Muscle layer of duodenum (tissue), 2 donors: ENCODE results near the gene SLIT1.

Experiments
- H3K27ac ChIP-seq: one replicate; pipeline ENCODE4 v1.7.0; 2013; ENCODE audit warnings: mild to moderate bottlenecking, low read length
- H3K27me3 ChIP-seq: one replicate; pipeline ENCODE4 v1.7.0; 2013; ENCODE audit warnings: low read depth, mild to moderate bottlenecking, control low read depth, low read length
- H3K36me3 ChIP-seq, 2 donors: one replicate each; pipeline ENCODE4 v1.7.0; 2013; ENCODE audit warnings: low read length in 2 of 2, control low read depth in 1 of 2, mild to moderate bottlenecking in 1 of 2; ENCODE audit not compliant: insufficient read depth in 2 of 2, control insufficient read depth in 1 of 2
- H3K4me1 ChIP-seq, 2 donors: one replicate each; pipeline ENCODE4 v1.7.0; 2013; ENCODE audit warnings: low read length in 2 of 2, mild to moderate bottlenecking in 2 of 2, control low read depth in 1 of 2, moderate library complexity in 1 of 2; ENCODE audit not compliant: insufficient read depth in 2 of 2, control insufficient read depth in 1 of 2
- H3K4me3 ChIP-seq, 2 donors: one replicate each; pipeline ENCODE4 v1.7.0; 2013; ENCODE audit warnings: low read length in 2 of 2, low read depth in 1 of 2, mild to moderate bottlenecking in 1 of 2
- H3K9me3 ChIP-seq, 2 donors: one replicate each; pipeline ENCODE4 v1.7.0; 2013; ENCODE audit warnings: low read length in 2 of 2, control low read depth in 1 of 2, mild to moderate bottlenecking in 1 of 2; ENCODE audit not compliant: control insufficient read depth in 1 of 2
- donor health status: healthy.

SLIT1 gene

DNA sequence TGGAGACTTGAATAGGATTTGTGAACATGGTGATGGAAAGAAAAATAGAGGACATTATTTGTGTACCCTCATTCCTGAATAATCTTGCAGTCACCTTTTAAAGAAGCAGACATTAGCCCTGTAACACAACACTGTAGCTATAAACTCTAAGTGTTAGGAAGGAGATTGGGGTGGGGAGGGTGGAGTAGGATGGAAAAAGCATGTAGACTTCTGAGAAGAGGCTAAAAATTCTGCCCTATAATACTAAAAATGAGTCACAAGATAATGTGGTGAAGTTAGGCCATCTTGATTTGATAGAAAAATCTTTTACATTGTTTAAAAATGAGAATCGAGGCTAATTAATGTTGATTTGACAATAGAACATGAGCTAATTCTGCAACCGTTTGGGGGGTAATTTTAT is 224.9 kb downstream of the SLIT1 start:
- Histone ChIP-seq H3K27ac (no peak overlapping the region), H3K4me3 (no peak overlapping the region), H3K27me3 (no peaks in the 10 kb centered on the region), H3K9me3 (no peaks in the 10 kb centered on the region), H3K4me1 (no peaks in the 10 kb centered on the region), H3K36me3 (peaks cover 1 to 2% of the 10 kb centered on the region in 2 donors)

DNA sequence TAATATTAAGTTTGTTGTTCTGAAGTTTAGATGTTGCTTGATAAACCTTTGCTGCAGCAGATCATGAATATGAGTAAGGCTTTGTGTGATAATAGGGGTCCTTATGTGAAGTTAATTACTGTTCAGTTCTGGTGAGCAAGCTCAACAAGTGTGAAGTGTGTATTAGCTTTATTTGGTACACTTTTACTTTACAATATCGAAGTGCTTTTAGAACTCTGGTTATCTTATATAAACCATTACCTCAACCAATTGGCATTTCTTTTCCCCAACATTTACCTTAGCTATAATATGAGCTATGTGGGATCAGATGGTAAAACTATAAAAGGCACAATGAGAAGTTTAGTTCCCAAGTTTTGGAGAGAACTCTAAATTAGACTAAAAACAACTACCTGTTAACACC is 226.0 kb downstream of the SLIT1 start:
- H3K27me3 ChIP-seq: no peaks in the 10 kb centered on the region
- no peak overlapping the region for H3K4me3 ChIP-seq
- no peak overlapping the region for H3K27ac ChIP-seq
- no peaks in the 10 kb centered on the region for H3K4me1 ChIP-seq
- no peaks in the 10 kb centered on the region for H3K9me3 ChIP-seq
- peaks cover 10 to 13% of the 10 kb centered on the region in 2 donors for H3K36me3 ChIP-seq

DNA sequence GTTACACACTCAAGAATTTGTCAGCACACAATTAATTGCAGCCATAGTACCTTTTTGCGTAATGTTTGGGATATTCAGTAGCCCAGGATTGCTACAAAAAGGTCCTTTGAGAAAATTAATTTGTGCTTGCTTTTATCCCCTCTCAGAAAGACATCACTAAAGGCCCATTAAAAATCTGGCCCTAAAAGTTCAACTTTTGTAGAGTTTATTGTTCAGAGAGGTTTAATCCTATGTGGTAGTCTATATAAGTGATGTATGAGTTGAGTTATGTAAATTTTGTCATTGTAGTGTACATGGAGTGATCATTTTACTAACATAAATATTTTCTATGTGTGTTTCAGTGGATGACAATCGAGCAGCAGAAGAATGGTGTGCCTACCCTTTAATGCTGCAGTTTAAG is 227.7 kb downstream of the SLIT1 start:
- Histone ChIP-seq H3K36me3 (peaks cover 10 to 19% of the 10 kb centered on the region in 2 donors), H3K4me1 (no peaks in the 10 kb centered on the region), H3K27me3 (no peaks in the 10 kb centered on the region), H3K4me3 (no peak overlapping the region), H3K9me3 (no peaks in the 10 kb centered on the region), H3K27ac (no peak overlapping the region)

DNA sequence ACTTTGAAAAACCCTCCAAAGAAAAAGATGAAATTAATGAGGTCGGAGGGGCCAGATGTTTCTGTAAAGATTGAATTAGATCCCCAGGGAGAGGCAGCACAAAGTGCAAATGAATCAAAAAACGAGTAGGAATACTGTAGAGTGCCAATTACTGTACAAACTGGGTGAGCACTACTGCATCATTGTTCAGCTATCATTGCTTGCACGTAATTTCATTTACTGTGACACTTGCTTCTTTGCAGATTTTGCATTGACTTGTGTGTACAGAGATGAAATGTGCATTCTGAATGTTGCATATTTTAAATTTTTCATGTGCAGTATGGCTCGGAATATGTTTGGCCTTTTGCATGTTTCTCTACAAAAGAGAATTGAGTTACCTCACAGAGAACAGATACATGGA is 230.0 kb downstream of the SLIT1 start:
- peaks cover 19 to 21% of the 10 kb centered on the region in 2 donors for H3K36me3 ChIP-seq
- no peaks in the 10 kb centered on the region for H3K27me3 ChIP-seq
- no peak overlapping the region for H3K4me3 ChIP-seq
- H3K9me3 ChIP-seq: no peaks in the 10 kb centered on the region
- no peaks in the 10 kb centered on the region for H3K4me1 ChIP-seq
- H3K27ac ChIP-seq: no peak overlapping the region

GRCh38 chr10:96951954-96952353 is 233.8 kb downstream of the SLIT1 start:
- no peaks in the 10 kb centered on the region for H3K9me3 ChIP-seq
- H3K36me3 ChIP-seq: peaks cover 21 to 23% of the 10 kb centered on the region in 2 donors
- H3K27ac ChIP-seq: no peak overlapping the region
- H3K4me1 ChIP-seq: no peaks in the 10 kb centered on the region
- H3K4me3 ChIP-seq: no peak overlapping the region
- H3K27me3 ChIP-seq: no peaks in the 10 kb centered on the region

DNA sequence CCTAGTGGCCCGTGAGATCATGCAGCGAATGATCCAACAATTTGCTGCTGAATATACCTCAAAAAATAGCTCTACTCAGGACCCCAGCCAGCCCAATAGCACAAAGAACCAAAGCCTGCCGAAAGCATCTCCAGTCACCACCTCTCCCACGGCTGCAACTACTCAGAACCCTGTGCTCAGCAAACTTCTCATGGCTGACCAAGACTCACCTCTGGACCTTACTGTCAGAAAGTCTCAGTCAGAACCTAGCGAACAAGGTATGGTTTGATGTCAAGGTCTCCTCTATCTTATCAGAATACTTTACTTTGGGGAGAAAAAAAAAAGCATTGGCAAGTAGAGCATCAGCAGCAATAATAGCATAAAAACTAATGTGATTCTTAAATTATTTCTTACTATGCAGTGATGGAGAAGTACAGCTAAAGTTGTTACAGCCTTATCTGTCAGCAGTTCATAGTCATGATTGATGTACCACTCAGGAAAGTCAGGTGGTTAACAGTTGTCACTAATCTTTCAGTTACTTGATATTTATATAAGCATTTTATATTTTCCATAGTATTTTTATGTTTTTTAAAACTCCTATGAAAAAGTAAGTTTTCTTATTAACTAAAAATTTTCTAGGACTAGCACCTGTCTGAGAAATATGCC is 236.6 kb downstream of the SLIT1 start:
- Histone ChIP-seq H3K27ac (no peak overlapping the region), H3K27me3 (no peaks in the 10 kb centered on the region), H3K36me3 (peaks cover 7 to 13% of the 10 kb centered on the region in 2 donors), H3K4me1 (no peaks in the 10 kb centered on the region), H3K4me3 (no peak overlapping the region), H3K9me3 (no peaks in the 10 kb centered on the region)
